OCI-LY3 (cell line): ENCODE data around the gene ZMYND10.

ENCODE experiments used
- H2AFZ ChIP-seq: fragments of 200-600, 300-600 bp; shearing (Covaris generic); 2 replicates; pipeline ENCODE4 v1.6.0; 2014; ENCODE audit warnings: antibody characterized with exemption, low read depth, low read length
- H3K27ac ChIP-seq: fragments of 200-600, 300-600 bp; sonication (generic); 2 replicates; pipeline ENCODE4 v1.5.1; 2014; ENCODE audit warnings: mild to moderate bottlenecking, low read length, moderate library complexity, mixed read lengths
- H3K27me3 ChIP-seq: fragments of 200-600, 300-600 bp; sonication (generic); 2 replicates; pipeline ENCODE4 v1.6.1; 2014; ENCODE audit warnings: low read depth, low read length, mixed read lengths
- H3K36me3 ChIP-seq: fragments of 200-600, 300-600 bp; sonication (generic); replicated peaks from 2 replicates; pipeline ENCODE3; 2014; ENCODE audit warnings: low read depth, low read length, mixed read lengths
- H3K4me1 ChIP-seq: fragments of 300-600, 200-600 bp; sonication (generic); 2 replicates; pipeline ENCODE4 v1.6.1; 2014; ENCODE audit warnings: low read length, mixed read lengths
- H3K4me2 ChIP-seq: fragments of 200-600, 300-600 bp; sonication (generic); 2 replicates; pipeline ENCODE4 v1.6.1; 2014; ENCODE audit warnings: low read length, mixed read lengths
- H3K4me3 ChIP-seq: fragments of 300-600, 200-600 bp; sonication (generic); 2 replicates; pipeline ENCODE4 v1.5.1; 2014; ENCODE audit warnings: antibody characterized with exemption, mild to moderate bottlenecking, low read length, moderate library complexity
- H3K79me2 ChIP-seq: fragments of 300-600, 200-600 bp; shearing (Covaris generic); 2 replicates; pipeline ENCODE4 v1.6.1; 2014; ENCODE audit warnings: mild to moderate bottlenecking, low read length, mixed read lengths
- H3K9ac ChIP-seq: fragments of 300-600, 200-600 bp; shearing (Covaris generic); 2 replicates; pipeline ENCODE4 v1.6.0; 2014; ENCODE audit warnings: mild to moderate bottlenecking, low read length, moderate library complexity
- H3K9me3 ChIP-seq: fragments of 200-600, 300-600 bp; shearing (Covaris generic); 2 replicates; pipeline ENCODE4 v1.6.1; 2014; ENCODE audit warnings: low read length, mixed read lengths; ENCODE audit not compliant: insufficient read depth
- H4K20me1 ChIP-seq: fragments of 200-600, 300-600 bp; sonication (generic); 2 replicates; pipeline ENCODE4 v1.6.1; 2016; ENCODE audit warnings: low read length, mixed read lengths; ENCODE audit not compliant: insufficient read depth
- CTCF ChIP-seq: fragments of 200-600, 300-600 bp; sonication (generic); IDR thresholded peaks from 2 replicates; pipeline ENCODE4 v1.5.1; 2014; ENCODE audit warnings: antibody characterized with exemption, low read length, low read depth
- EZH2phosphoT487 ChIP-seq: fragments of 200-600 bp; shearing (Covaris generic); IDR thresholded peaks from 2 replicates; pipeline ENCODE4 v1.6.1; 2018; ENCODE audit warnings: antibody characterized with exemption, mixed run types, low read depth

The ZMYND10 gene

GRCh38 chr3:50333744-50334328 is 11.7 kb downstream of the ZMYND10 start:
- Histone ChIP-seq H3K9ac (no peak overlapping the region), H3K27ac (no peak overlapping the region)

DNA sequence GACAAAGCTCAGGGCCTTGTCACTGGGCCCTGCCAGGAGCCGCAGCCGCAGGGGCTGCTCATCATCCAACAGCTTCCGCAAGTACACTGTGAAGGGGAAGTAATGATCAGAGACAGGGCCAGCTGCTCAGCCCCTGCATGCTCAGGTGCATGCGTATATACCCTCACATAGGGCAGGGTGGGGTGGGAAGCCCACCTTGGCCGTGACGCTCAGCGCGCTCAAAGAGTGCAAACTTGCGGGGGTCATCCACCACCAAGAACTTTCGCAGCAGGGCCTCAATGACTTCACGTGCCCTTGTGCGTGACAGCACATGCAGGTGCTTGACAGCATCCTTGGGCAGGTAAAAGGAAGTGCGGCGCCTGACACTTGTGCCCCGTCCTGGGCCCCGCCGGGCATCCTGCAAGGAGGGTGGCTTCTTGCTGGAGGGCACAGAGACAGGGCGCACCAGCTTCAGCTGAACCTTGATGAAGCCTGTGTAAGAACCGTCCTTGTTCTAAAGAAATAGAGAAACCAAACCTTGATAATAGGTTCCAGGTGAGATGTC is 14.1 kb downstream of the ZMYND10 start:
- Histone ChIP-seq H3K4me1 (peaks cover 25% of the 10 kb centered on the region), H3K9me3 (no peaks in the 10 kb centered on the region), H3K27me3 (no peaks in the 10 kb centered on the region), H3K27ac (no peak overlapping the region), H3K36me3 (peaks cover 51% of the 10 kb centered on the region), H3K4me2 (no peak overlapping the region), H3K4me3 (no peak overlapping the region), H2AFZ (no peak overlapping the region), H3K9ac (no peak overlapping the region), H3K79me2 (peaks cover 68% of the 10 kb centered on the region), H4K20me1 (peaks cover 15% of the 10 kb centered on the region)
- no peak for TF ChIP-seq EZH2phosphoT487
- no peak for TF ChIP-seq CTCF

More at GRCh38 chr3:50333744-50334328, 11.7 kb downstream of the ZMYND10 start:
- TF ChIP-seq EZH2phosphoT487 (no peak), CTCF (no peak)
- no peaks in the 10 kb centered on the region for H3K27me3 ChIP-seq
- peaks cover 71% of the 10 kb centered on the region for H3K79me2 ChIP-seq
- no peak overlapping the region for H3K4me3 ChIP-seq
- H3K4me1 ChIP-seq = peaks cover 18% of the 10 kb centered on the region
- no peak overlapping the region for H3K4me2 ChIP-seq
- H4K20me1 ChIP-seq = peaks cover 15% of the 10 kb centered on the region
- no peaks in the 10 kb centered on the region for H3K9me3 ChIP-seq
- peaks cover 53% of the 10 kb centered on the region for H3K36me3 ChIP-seq
- no peak overlapping the region for H2AFZ ChIP-seq

DNA sequence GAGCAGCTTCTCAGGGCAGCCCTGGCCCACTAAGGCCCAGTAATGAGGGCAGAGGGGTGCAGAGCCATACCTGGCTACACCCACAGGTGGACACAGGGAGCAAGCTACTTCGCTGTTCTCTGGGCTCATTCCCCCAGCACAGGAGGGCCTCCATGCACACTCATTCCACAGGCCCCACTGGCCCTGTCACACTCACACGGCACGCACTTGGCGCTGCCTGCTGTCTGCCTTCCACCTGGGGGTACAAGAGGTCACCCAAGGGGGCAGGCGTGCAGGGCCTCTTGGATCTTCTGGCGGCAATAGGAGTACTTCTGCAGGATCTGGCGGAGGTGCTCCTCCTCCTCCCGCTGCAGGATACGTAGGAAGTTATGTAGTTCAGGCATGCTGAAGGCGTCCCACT is 15.2 kb downstream of the ZMYND10 start:
- Histone ChIP-seq H3K27me3 (no peaks in the 10 kb centered on the region), H3K27ac (no peak overlapping the region), H3K4me3 (no peak overlapping the region), H3K9ac (no peak overlapping the region), H3K9me3 (no peaks in the 10 kb centered on the region), H4K20me1 (peaks cover 15% of the 10 kb centered on the region), H3K36me3 (peaks cover 45% of the 10 kb centered on the region), H2AFZ (no peak overlapping the region), H3K79me2 (peaks cover 61% of the 10 kb centered on the region), H3K4me2 (no peak overlapping the region), H3K4me1 (peaks cover 16% of the 10 kb centered on the region)
- no peak for TF ChIP-seq CTCF
- TF ChIP-seq EZH2phosphoT487 = no peak

GRCh38 chr3:50327943-50328691 is 17.4 kb downstream of the ZMYND10 start, which contains the start of gene TUSC2:
Gene TUSC2, minus strand, starts transcription at chr3:50328223. Its CDS starts 124 bp downstream, at chr3:50328099.
- Histone ChIP-seq H3K4me3 (peak within 1 kb of the TSS; percentile 91), H2AFZ (no peak within 1 kb of the TSS), H3K9me3 (no peaks in the 10 kb centered on the region), H3K4me2 (peak within 1 kb of the TSS; percentile 93), H4K20me1 (peaks cover 2% of the 10 kb centered on the region; the same call in 1 of the 2 replicates), H3K27ac (peak within 1 kb of the TSS; percentile 22), H3K9ac (peak within 1 kb of the TSS; percentile 81), H3K36me3 (peaks cover 38% of the 10 kb centered on the region), H3K27me3 (no peaks in the 10 kb centered on the region), H3K79me2 (peaks cover 39% of the 10 kb centered on the region), H3K4me1 (peaks cover 14% of the 10 kb centered on the region)
- TF ChIP-seq CTCF (no peak), EZH2phosphoT487 (no peak)
